HUES6 (cell line): ENCODE data around the gene CLDN1.

Source experiments
- H3K27ac ChIP-seq: 2 replicates; pipeline ENCODE4 v1.7.0; 2013; ENCODE audit warnings: low read depth, mild to moderate bottlenecking, low read length, inconsistent platforms
- H3K27me3 ChIP-seq: 2 replicates; pipeline ENCODE4 v1.6.1; 2013; ENCODE audit warnings: low read length; ENCODE audit not compliant: control insufficient read depth, insufficient read depth
- H3K36me3 ChIP-seq: 2 replicates; pipeline ENCODE4 v1.6.1; 2013; ENCODE audit warnings: low read length; ENCODE audit not compliant: control insufficient read depth, insufficient read depth
- H3K4me1 ChIP-seq: 2 replicates; pipeline ENCODE4 v1.6.1; 2013; ENCODE audit warnings: low read length; ENCODE audit not compliant: control insufficient read depth, insufficient read depth
- H3K4me3 ChIP-seq: 2 replicates; pipeline ENCODE4 v1.5.1; 2013; ENCODE audit warnings: low read depth, low read length
- H3K9ac ChIP-seq: one replicate; pipeline ENCODE4 v1.6.1; 2013; ENCODE audit warnings: mild to moderate bottlenecking, low read length
- H3K9me3 ChIP-seq: 2 replicates; pipeline ENCODE4 v1.6.1; 2013; ENCODE audit warnings: low read depth, low read length; ENCODE audit not compliant: control insufficient read depth, insufficient read depth

Gene CLDN1

DNA sequence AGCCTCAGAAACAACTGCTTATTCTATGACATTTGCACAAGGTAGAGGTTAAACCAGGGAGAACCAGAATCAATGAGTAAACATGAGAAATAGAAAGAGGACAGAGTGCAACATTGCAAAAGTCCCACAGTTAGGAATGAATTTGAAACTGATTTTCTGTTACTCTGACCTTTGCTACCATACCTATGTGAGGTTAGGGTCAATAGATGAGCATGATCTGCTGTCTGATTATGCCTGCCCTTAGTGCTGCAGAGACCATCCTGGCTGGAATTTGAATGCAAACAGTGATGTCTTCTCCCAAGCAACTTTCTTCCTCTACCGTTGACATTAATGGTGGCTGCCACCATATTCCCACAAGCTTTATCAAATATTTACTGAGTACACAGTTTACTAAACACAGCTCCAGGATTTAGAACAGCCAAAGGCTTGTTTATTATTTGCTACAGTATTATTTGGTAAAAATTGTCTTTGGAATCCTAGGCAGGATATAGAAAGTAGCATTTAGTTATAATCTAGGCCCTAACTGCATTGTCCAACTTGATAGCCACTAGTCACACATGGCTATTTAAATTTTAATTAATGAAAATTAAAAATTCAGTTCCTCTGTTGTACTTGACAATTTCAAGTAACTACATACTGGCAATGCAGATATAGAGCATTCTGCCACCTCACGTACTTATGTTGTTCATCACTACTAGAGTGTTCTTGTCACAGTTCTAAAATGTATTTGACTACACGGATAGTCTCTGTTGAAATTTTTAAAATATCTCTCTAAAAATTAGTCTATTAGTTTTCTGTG lies 8.9 kb upstream of the CLDN1 start:
- Histone ChIP-seq H3K36me3 (no peaks in the 10 kb centered on the region), H3K27me3 (no peaks in the 10 kb centered on the region), H3K4me1 (peaks cover 2% of the 10 kb centered on the region), H3K9ac (no peak overlapping the region), H3K9me3 (no peaks in the 10 kb centered on the region), H3K4me3 (no peak overlapping the region), H3K27ac (no peak overlapping the region)

DNA sequence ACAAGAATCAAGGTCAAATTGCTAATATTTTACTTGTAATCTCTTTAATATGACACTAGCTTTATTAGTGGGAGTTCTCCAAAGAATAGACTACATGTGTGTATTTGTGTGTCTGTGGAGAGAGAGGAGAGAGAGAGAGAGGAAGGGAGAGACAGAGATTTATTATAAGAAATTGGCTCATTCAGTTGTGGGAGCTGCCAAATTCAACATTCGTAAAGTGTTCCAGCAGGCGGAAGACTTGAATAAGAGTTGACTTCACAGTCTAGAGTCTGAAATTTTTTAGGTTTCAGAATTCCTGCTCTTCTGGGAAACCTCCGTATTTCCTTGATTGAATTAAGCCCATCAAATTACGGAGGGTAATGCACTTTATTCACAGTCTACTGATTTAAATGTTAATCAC lies 4.7 kb upstream of the CLDN1 start:
- no peaks in the 10 kb centered on the region for H3K36me3 ChIP-seq
- H3K27ac ChIP-seq, result no peak overlapping the region

DNA sequence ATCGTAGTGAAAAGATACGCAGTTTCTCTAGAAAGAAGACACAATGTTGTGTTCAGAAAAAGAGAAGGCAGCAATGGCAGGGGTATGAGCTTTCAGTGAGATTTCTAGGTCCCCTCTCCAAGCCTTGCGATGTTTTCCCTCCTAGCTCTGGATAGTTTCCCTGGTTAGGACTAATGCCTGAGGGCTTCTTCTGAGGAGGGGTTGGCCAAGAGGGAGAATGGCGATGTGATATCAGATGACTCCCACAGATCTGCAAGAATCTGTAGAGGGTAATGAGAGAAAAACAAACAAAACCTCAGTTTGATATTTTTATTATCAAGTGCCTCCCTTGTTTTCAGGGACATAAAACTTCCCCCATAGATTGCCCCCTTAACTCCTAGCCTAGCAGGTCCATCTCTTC lies 4.1 kb upstream of the CLDN1 start:
- H3K4me3 ChIP-seq, result no peak overlapping the region
- H3K9ac ChIP-seq, result no peak overlapping the region
- H3K27ac ChIP-seq, result no peak overlapping the region
- H3K36me3 ChIP-seq, result no peaks in the 10 kb centered on the region
- H3K27me3 ChIP-seq, result peaks cover 21% of the 10 kb centered on the region
- no peaks in the 10 kb centered on the region for H3K9me3 ChIP-seq
- H3K4me1 ChIP-seq, result peaks cover 27% of the 10 kb centered on the region

More for the DNA sequence above, 4.7 kb upstream of the CLDN1 start:
- no peak overlapping the region for H3K9ac ChIP-seq
- H3K27me3 ChIP-seq, result peaks cover 15% of the 10 kb centered on the region
- no peak overlapping the region for H3K4me3 ChIP-seq
- H3K9me3 ChIP-seq, result no peaks in the 10 kb centered on the region
- peaks cover 23% of the 10 kb centered on the region for H3K4me1 ChIP-seq

DNA sequence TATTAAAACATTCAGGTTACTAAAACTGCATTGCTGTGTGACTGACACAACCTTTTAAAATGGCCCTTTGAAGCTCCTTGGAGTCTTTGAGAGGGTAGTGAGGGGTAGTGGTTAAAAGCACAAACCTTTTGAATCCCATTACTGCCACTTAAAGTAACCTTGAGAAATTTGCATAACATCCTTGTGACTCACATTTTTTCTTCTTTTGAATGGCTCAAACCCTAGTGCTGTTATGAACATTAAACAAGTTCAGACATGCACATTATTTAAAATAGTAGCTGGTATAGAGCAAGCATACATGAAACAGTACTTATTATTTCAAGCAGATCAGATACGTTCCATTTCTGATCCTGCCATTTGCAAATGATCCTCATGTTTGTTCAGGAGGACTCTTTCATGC lies 3.7 kb upstream of the CLDN1 start:
- Histone ChIP-seq H3K4me3 (no peak overlapping the region), H3K27me3 (peaks cover 25% of the 10 kb centered on the region), H3K9ac (no peak overlapping the region), H3K27ac (no peak overlapping the region), H3K9me3 (no peaks in the 10 kb centered on the region), H3K36me3 (no peaks in the 10 kb centered on the region), H3K4me1 (peaks cover 27% of the 10 kb centered on the region)

DNA sequence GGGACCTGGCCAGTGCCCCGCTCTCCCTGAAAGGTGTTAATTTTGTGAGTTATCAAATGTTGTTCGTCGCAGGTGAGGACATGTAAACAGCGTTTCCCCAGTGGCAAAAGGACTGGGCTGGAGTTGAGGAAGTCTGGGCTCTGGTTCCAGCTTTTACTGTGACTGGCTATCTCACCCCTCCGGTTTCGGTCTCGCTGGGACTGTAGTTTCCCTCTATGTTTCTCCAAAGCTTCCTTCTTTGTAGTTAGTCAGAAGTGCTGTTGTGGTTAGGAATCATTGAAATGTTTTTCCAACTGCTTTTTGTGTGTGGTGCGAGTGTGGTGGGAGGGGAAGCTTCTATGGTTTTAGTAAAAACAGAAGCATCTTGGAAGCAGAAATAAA lies 990 bp upstream of the CLDN1 start:
- Histone ChIP-seq H3K4me1 (peaks cover 27% of the 10 kb centered on the region), H3K27ac (no peak overlapping the region), H3K36me3 (no peaks in the 10 kb centered on the region), H3K9me3 (no peaks in the 10 kb centered on the region), H3K4me3 (no peak overlapping the region), H3K9ac (no peak overlapping the region), H3K27me3 (peaks cover 39% of the 10 kb centered on the region)

- Histone ChIP-seq H3K4me3 (peak overlapping the region; percentile 68), H3K4me1 (peaks cover 27% of the 10 kb centered on the region)
Measured at GRCh38 chr3:190322604-190323245, 479 bp upstream of the CLDN1 start.

DNA sequence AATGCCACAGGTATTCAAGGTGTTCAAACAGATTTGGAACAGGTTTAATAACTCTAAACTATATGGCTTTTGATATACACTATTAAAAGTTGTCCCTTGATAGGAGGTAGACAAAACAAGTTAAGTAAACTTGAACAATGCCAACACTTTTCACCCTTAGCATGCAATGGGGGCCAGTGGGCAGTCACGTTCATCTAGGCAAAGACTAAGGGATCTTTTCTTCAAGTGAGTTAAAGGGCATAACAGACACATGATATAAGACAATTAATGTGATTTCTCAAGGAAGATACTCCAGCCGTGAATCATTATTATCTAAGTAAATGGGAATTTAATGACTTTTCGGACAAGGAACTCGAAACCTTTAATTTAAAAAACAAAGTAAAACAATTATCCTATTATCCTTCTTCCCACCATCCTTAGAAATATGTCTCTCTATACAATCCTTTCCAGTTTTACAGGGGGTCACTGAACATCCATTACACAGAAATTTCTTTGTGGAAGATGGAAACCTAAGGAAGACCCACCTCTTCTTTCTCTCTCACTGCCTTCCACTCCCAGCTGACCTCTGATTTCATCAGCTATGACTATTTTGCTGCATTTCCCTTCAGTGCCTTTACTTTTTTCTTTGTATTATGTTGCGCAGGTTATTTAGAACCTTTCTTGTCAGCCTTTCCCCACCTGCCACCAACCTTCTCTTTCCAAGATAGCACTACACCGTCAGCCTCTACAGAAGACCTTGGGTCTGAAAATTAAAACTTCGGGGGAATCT lies 1.5 kb downstream of the CLDN1 start:
- H3K9ac ChIP-seq, result no peak overlapping the region
- no peak overlapping the region for H3K27ac ChIP-seq
- peaks cover 21% of the 10 kb centered on the region for H3K4me1 ChIP-seq
- peak overlapping the region; percentile 68; the same call in 1 of the 2 replicates for H3K4me3 ChIP-seq
- H3K27me3 ChIP-seq, result peaks cover 39% of the 10 kb centered on the region
- H3K36me3 ChIP-seq, result no peaks in the 10 kb centered on the region
- H3K9me3 ChIP-seq, result no peaks in the 10 kb centered on the region

More at GRCh38 chr3:190322604-190323245, 479 bp upstream of the CLDN1 start:
- Histone ChIP-seq H3K27me3 (peaks cover 39% of the 10 kb centered on the region), H3K9ac (no peak overlapping the region), H3K27ac (no peak overlapping the region), H3K36me3 (no peaks in the 10 kb centered on the region), H3K9me3 (no peaks in the 10 kb centered on the region)

DNA sequence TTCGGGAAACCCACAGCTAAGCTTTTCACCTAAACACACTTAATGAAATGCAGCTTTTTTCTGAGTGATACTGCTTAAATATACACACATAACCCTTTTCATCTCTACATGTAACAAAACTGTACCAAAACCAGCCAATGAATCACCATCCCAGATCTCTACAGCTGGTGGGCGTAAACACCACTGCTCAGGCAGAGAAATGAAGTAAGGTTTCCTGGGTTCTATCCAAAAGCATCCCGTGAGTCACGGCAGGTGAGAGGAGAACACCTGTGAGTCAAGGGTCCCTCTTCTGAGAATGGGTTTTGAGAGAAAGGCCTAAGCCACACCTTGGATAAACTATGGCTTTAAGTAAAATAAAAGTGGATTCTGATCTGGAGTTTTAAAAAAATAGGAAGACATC lies 2.6 kb downstream of the CLDN1 start:
- H3K4me3 ChIP-seq, result no peak overlapping the region
- H3K36me3 ChIP-seq, result no peaks in the 10 kb centered on the region
- no peak overlapping the region for H3K9ac ChIP-seq
- peaks cover 13% of the 10 kb centered on the region for H3K4me1 ChIP-seq
- no peak overlapping the region for H3K27ac ChIP-seq
- peaks cover 39% of the 10 kb centered on the region for H3K27me3 ChIP-seq
- H3K9me3 ChIP-seq, result no peaks in the 10 kb centered on the region

DNA sequence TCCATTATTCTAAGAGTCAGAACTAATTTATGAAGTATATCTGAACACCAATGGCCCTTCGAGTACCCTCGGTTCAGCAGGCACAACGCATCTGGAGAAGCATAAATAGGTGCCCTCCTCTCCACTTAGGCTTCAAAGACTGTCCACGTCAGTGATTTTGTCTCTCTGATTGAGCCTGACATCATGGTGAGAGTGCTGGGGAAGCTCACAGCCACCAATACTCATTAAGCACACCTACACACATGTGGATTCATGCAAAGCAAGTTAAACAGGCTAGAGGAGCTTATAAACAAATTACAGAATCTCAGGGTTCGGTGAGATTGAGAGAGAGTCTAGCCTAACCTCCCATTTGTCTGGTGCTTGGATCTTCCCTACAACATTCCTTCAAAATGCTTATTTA lies 3.6 kb downstream of the CLDN1 start:
- Histone ChIP-seq H3K9me3 (no peaks in the 10 kb centered on the region), H3K27me3 (peaks cover 37% of the 10 kb centered on the region), H3K36me3 (no peaks in the 10 kb centered on the region), H3K4me1 (peaks cover 13% of the 10 kb centered on the region), H3K4me3 (no peak overlapping the region), H3K9ac (no peak overlapping the region), H3K27ac (no peak overlapping the region)

- Histone ChIP-seq H3K4me1 (no peaks in the 10 kb centered on the region), H3K27me3 (peaks cover 6% of the 10 kb centered on the region; the same call in 1 of the 2 replicates), H3K9me3 (no peaks in the 10 kb centered on the region), H3K9ac (no peak overlapping the region), H3K27ac (no peak overlapping the region), H3K36me3 (no peaks in the 10 kb centered on the region), H3K4me3 (no peak overlapping the region)
Measured at GRCh38 chr3:190314741-190315140, 7.5 kb downstream of the CLDN1 start.

DNA sequence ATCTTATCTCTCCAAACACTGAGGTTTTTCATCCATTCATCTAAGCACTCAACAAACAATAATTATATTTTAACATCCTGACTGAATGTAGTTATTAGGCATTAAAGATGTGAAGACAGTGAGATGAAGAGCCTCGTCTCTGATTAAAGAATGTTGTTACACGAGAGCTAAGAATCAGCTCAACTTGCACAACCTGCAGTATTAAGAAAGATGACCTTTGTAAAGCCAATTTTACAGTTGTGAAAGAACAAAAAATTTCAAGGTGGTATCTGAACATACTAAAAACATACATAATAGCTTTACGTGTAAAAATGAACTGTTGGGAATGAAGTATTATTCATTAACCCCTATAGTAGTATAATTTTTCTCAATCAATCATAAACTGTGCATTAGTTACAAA lies 12.8 kb downstream of the CLDN1 start:
- Histone ChIP-seq H3K27me3 (no peaks in the 10 kb centered on the region), H3K9me3 (no peaks in the 10 kb centered on the region), H3K4me1 (no peaks in the 10 kb centered on the region), H3K4me3 (no peak overlapping the region), H3K27ac (no peak overlapping the region), H3K36me3 (no peaks in the 10 kb centered on the region), H3K9ac (no peak overlapping the region)
